Measurements from ENCODE around the gene PITPNM1. TPM values are rescaled to one million over a fixed set of nuclear protein-coding genes. Genes with fewer than 3 reads are reported as not detected.
"Not testable (repeated sequence)": the region's sequence is repeated elsewhere in the genome, so short reads cannot be mapped to it uniquely, and the experiment has no call there.

PITPNM1 gene
- total RNA-seq, 1 donor from 2014 or later = 41.2 TPM

- no peak for DNase-seq (ENCODE audit: low spot score)
Measured at GRCh38 chr11:67523556-67524479, 18.7 kb upstream of the PITPNM1 start.

GRCh38 chr11:67522844-67523555 is 17.8 kb upstream of the PITPNM1 start, which contains the start of gene CABP2:
TSS of gene CABP2 (minus strand) at chr11:67523446. CDS start at chr11:67523326, 120 bp downstream.
- DNase-seq (ENCODE audit: low spot score) = no peak

- DNase-seq (ENCODE audit: low spot score) = no peak
Measured at GRCh38 chr11:67522338-67522737, 17.2 kb upstream of the PITPNM1 start.

- DNase-seq (ENCODE audit: low spot score) = no peak
Measured at GRCh38 chr11:67521924-67522323, 16.8 kb upstream of the PITPNM1 start.

- DNase-seq (ENCODE audit: low spot score) = no peak
Measured at GRCh38 chr11:67520856-67521824, 16.0 kb upstream of the PITPNM1 start.

GRCh38 chr11:67519726-67520125 is 14.6 kb upstream of the PITPNM1 start:
- DNase-seq (ENCODE audit: low spot score) = no peak

- DNase-seq (ENCODE audit: low spot score) = no peak
Measured at GRCh38 chr11:67517784-67518552, 12.8 kb upstream of the PITPNM1 start.

GRCh38 chr11:67516806-67517205 is 11.6 kb upstream of the PITPNM1 start:
- no peak for DNase-seq (ENCODE audit: low spot score)

- DNase-seq (ENCODE audit: low spot score) = no peak
Measured at GRCh38 chr11:67514116-67514515, 9.0 kb upstream of the PITPNM1 start.

GRCh38 chr11:67511558-67511957 is 6.4 kb upstream of the PITPNM1 start:
- DNase-seq (ENCODE audit: low spot score) = not testable (repeated sequence)

GRCh38 chr11:67510023-67510345 is 4.8 kb upstream of the PITPNM1 start:
- DNase-seq (ENCODE audit: low spot score) = no peak

- peak; percentile 98 for DNase-seq (ENCODE audit: low spot score)
Measured at GRCh38 chr11:67508486-67509121, 3.4 kb upstream of the PITPNM1 start.

- DNase-seq (ENCODE audit: low spot score) = peak; percentile 99
Measured at GRCh38 chr11:67507864-67508485, 2.8 kb upstream of the PITPNM1 start, which contains the start of gene CDK2AP2. TSS of gene CDK2AP2 (minus strand) at chr11:67508162. CDS start at chr11:67508082, 80 bp downstream.

- DNase-seq (ENCODE audit: low spot score) = peak; percentile 78
Measured at GRCh38 chr11:67507242-67507863, 2.2 kb upstream of the PITPNM1 start.

- no peak for DNase-seq (ENCODE audit: low spot score)
Measured at GRCh38 chr11:67506426-67507051, 1.4 kb upstream of the PITPNM1 start.

GRCh38 chr11:67505605-67506396 is 638 bp upstream of the PITPNM1 start:
- peak; percentile 92 for DNase-seq (ENCODE audit: low spot score)

GRCh38 chr11:67504005-67504949 is 886 bp downstream of the PITPNM1 start:
- no peak for DNase-seq (ENCODE audit: low spot score)
